Measurements from ENCODE around the gene CLCN6. TPM values are rescaled to one million over a fixed set of nuclear protein-coding genes. Genes with fewer than 3 reads are reported as not detected.

Gene CLCN6
- total RNA-seq, 1 experiment from 2014 or later: 6.1 TPM

DNA sequence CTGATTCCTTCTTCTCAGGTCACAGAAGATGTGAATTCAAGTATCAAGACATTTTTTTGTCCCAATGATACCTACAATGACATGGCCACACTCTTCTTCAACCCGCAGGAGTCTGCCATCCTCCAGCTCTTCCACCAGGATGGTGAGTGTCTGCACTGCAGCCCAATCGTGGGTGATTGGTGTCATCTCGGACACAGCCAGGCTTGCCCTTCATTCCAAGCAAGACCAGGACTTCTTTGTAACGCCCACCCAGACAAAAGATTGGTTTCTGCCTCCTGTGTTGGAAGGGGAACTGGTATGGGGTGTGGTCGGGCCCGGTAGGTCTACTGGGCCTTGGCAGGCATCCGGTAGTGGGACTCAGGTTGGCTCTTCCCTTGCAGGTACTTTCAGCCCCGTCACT is 27.5 kb downstream of the CLCN6 start:
- Histone ChIP-seq H3K4me2 (ENCODE audit: low read length) (no peak overlapping the region), H3K9me3 (ENCODE audit: low read length) (no peaks in the 10 kb centered on the region), H3K4me3 (ENCODE audit: low read length) (no peak overlapping the region), H3K9me2 (replicated peaks; ENCODE audit: low read length) (no peaks in the 10 kb centered on the region), H3F3A (ENCODE audit: low read length, unreplicated experiment) (no peaks in the 10 kb centered on the region), H3K9ac (ENCODE audit: low read length) (no peak overlapping the region), H3K4me1 (ENCODE audit: insufficient read depth, low read length) (no peaks in the 10 kb centered on the region), H4K20me1 (ENCODE audit: low read length) (no peaks in the 10 kb centered on the region), H3K27me3 (ENCODE audit: low read length) (no peaks in the 10 kb centered on the region), H3K79me2 (ENCODE audit: low read length) (no peaks in the 10 kb centered on the region), H3K36me3 (ENCODE audit: low read depth, low read length) (peaks cover 23% of the 10 kb centered on the region), H2AFZ (ENCODE audit: low read length) (no peak overlapping the region), H3K27ac (ENCODE audit: low read length) (no peak overlapping the region)
- BruUV-seq (replicated peaks): no TSS peak
- TF ChIP-seq EZH2 (IDR thresholded peaks at IDR 0.05; ENCODE audit: low read length, unreplicated experiment): no peak
- TF ChIP-seq, protein P1, sequence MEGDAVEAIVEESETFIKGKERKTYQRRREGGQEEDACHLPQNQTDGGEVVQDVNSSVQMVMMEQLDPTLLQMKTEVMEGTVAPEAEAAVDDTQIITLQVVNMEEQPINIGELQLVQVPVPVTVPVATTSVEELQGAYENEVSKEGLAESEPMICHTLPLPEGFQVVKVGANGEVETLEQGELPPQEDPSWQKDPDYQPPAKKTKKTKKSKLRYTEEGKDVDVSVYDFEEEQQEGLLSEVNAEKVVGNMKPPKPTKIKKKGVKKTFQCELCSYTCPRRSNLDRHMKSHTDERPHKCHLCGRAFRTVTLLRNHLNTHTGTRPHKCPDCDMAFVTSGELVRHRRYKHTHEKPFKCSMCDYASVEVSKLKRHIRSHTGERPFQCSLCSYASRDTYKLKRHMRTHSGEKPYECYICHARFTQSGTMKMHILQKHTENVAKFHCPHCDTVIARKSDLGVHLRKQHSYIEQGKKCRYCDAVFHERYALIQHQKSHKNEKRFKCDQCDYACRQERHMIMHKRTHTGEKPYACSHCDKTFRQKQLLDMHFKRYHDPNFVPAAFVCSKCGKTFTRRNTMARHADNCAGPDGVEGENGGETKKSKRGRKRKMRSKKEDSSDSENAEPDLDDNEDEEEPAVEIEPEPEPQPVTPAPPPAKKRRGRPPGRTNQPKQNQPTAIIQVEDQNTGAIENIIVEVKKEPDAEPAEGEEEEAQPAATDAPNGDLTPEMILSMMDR (conservative IDR thresholded peaks at IDR 0.05; ENCODE audit: low read depth, low read length): no peak
- TF ChIP-seq EZH2phosphoT487 (IDR thresholded peaks at IDR 0.05; ENCODE audit: borderline replicate concordance, low read length): no peak
- ChIA-PET POLR2A (ENCODE audit: unreplicated experiment) (no interaction called here), CTCF (no interaction called here)
- ATAC-seq (no peak), DNase-seq (no peak)
- intact Hi-C loops (cut with micrococcal nuclease): no loop called here

DNA sequence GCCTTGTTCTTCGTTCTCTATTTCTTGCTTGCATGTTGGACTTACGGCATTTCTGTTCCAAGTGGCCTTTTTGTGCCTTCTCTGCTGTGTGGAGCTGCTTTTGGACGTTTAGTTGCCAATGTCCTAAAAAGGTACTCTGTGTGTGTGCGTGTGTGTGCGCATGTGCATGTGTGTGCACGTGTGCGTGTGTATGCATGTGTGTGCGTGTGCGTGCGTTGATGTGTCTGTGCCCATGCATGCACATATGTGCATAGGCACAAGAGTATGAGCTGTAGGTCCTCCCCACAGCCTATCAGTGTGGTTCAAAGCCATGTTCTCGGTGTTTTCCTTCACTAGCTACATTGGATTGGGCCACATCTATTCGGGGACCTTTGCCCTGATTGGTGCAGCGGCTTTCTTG is 27.9 kb downstream of the CLCN6 start:
- POLR2A ChIA-PET (ENCODE audit: unreplicated experiment): no interaction called here
- no peak overlapping the region for H3K4me3 ChIP-seq (ENCODE audit: low read length)
- H3K79me2 ChIP-seq (ENCODE audit: low read length): no peaks in the 10 kb centered on the region
- H2AFZ ChIP-seq (ENCODE audit: low read length): no peak overlapping the region
- TF ChIP-seq EZH2phosphoT487 (IDR thresholded peaks at IDR 0.05; ENCODE audit: borderline replicate concordance, low read length) (no peak), EZH2 (IDR thresholded peaks at IDR 0.05; ENCODE audit: low read length, unreplicated experiment) (no peak)
- TF ChIP-seq, protein P1 (conservative IDR thresholded peaks at IDR 0.05; ENCODE audit: low read depth, low read length): no peak
- no peak overlapping the region for H3K9ac ChIP-seq (ENCODE audit: low read length)
- CTCF ChIA-PET: no interaction called here
- H4K20me1 ChIP-seq (ENCODE audit: low read length): no peaks in the 10 kb centered on the region
- H3K27ac ChIP-seq (ENCODE audit: low read length): no peak overlapping the region
- H3K27me3 ChIP-seq (ENCODE audit: low read length): no peaks in the 10 kb centered on the region
- no TSS peak for BruUV-seq (replicated peaks)
- H3K4me2 ChIP-seq (ENCODE audit: low read length): no peak overlapping the region
- DNase-seq: no peak
- no peaks in the 10 kb centered on the region for H3F3A ChIP-seq (ENCODE audit: low read length, unreplicated experiment)
- no peaks in the 10 kb centered on the region for H3K9me2 ChIP-seq (replicated peaks; ENCODE audit: low read length)
- ATAC-seq: no peak
- H3K4me1 ChIP-seq (ENCODE audit: insufficient read depth, low read length): no peaks in the 10 kb centered on the region
- peaks cover 20% of the 10 kb centered on the region for H3K36me3 ChIP-seq (ENCODE audit: low read depth, low read length)
- no peaks in the 10 kb centered on the region for H3K9me3 ChIP-seq (ENCODE audit: low read length)
- intact Hi-C loops (cut with micrococcal nuclease): no loop called here

DNA sequence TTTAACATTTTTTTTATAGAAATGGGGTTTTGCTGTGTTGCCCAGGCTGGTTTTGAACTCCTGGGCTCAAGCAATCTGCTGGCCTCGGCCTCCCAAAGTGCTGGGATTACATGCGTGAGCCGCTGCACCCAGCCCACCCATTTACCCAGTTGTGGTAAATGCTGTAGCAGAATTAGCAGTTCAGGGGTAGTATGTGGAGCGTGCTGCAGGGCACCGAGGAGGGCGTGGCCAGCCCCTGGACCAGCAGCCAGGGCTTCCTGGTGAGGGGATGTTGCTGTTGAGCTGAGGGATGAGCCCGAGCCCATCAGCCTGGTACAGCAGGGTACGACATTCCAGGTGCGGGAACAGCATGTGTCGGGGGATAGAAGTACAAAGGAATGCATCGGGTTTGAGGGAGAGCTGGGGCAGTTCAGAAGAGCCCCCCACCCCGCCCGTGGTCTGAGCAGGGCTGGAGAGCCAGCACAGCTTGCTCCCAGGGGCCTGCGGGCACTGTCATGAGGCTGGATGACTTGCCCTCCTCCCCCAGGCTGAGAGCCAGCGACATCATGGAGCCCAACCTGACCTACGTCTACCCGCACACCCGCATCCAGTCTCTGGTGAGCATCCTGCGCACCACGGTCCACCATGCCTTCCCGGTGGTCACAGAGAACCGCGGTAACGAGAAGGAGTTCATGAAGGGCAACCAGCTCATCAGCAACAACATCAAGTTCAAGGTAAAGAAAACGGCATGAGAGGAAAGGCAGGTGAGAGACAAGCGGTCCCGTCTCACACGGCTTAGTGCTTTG is 29.6 kb downstream of the CLCN6 start:
- H3K27me3 ChIP-seq (ENCODE audit: low read length): no peaks in the 10 kb centered on the region
- intact Hi-C loops (cut with micrococcal nuclease): no loop called here
- H3K9ac ChIP-seq (ENCODE audit: low read length): no peak overlapping the region
- H3K36me3 ChIP-seq (ENCODE audit: low read depth, low read length): peaks cover 10% of the 10 kb centered on the region
- CTCF ChIA-PET: no interaction called here
- no peak for TF ChIP-seq EZH2phosphoT487 (IDR thresholded peaks at IDR 0.05; ENCODE audit: borderline replicate concordance, low read length)
- no peak for TF ChIP-seq EZH2 (IDR thresholded peaks at IDR 0.05; ENCODE audit: low read length, unreplicated experiment)
- TF ChIP-seq, protein P1 (conservative IDR thresholded peaks at IDR 0.05; ENCODE audit: low read depth, low read length): no peak
- no peaks in the 10 kb centered on the region for H3K9me3 ChIP-seq (ENCODE audit: low read length)
- no peak overlapping the region for H3K27ac ChIP-seq (ENCODE audit: low read length)
- no peaks in the 10 kb centered on the region for H3K79me2 ChIP-seq (ENCODE audit: low read length)
- H3K4me2 ChIP-seq (ENCODE audit: low read length): no peak overlapping the region
- no peaks in the 10 kb centered on the region for H3K4me1 ChIP-seq (ENCODE audit: insufficient read depth, low read length)
- no TSS peak for BruUV-seq (replicated peaks)
- no peaks in the 10 kb centered on the region for H3F3A ChIP-seq (ENCODE audit: low read length, unreplicated experiment)
- ATAC-seq: no peak
- POLR2A ChIA-PET (ENCODE audit: unreplicated experiment): no interaction called here
- no peak for DNase-seq
- H3K4me3 ChIP-seq (ENCODE audit: low read length): no peak overlapping the region
- H2AFZ ChIP-seq (ENCODE audit: low read length): no peak overlapping the region
- H4K20me1 ChIP-seq (ENCODE audit: low read length): no peaks in the 10 kb centered on the region
- H3K9me2 ChIP-seq (replicated peaks; ENCODE audit: low read length): no peaks in the 10 kb centered on the region

Measured in PC-3 (cell line).